HFFc6 (cell line): Measurements from ENCODE around the gene CTNND2. TPM values are rescaled to one million over a fixed set of nuclear protein-coding genes. Genes with fewer than 3 reads are reported as not detected.

Experiments
- DNase-seq: peaks from one replicate; pipeline ENCODE4 v3.0.0-alpha.2; 2018
- H3K27ac Mint-ChIP-seq: 2 replicates; pipeline ENCODE4 v1.8.0; 2020; ENCODE audit warnings: mild to moderate bottlenecking, mixed read lengths
- H3K27me3 Mint-ChIP-seq: 2 replicates; pipeline ENCODE4 v1.8.0; 2021; ENCODE audit warnings: mild to moderate bottlenecking, moderate library complexity, mixed read lengths; ENCODE audit not compliant: insufficient read depth
- H3K36me3 Mint-ChIP-seq: 2 replicates; pipeline ENCODE4 v1.8.0; 2021; ENCODE audit warnings: low read depth, mixed read lengths
- H3K4me1 Mint-ChIP-seq: 2 replicates; pipeline ENCODE4 v1.8.0; 2020; ENCODE audit warnings: low read depth, mixed read lengths
- H3K4me3 Mint-ChIP-seq: 2 replicates; pipeline ENCODE4 v1.8.0; 2020; ENCODE audit warnings: mild to moderate bottlenecking, moderate library complexity, mixed read lengths
- H3K9me3 Mint-ChIP-seq: 2 replicates; pipeline ENCODE4 v1.8.0; 2020; ENCODE audit warnings: mild to moderate bottlenecking, mixed read lengths
- total RNA-seq, 6 experiments: library from RNA; stranded (reverse); fragmentation: NEBNext Ultra II Directional; extraction: Animal tissue kit (Norgen Biotek cat#: 25700); gene quantifications; 2 replicates in 1 of 6; 3 replicates in 5 of 6; pipeline ENCODE4 v1.2.3, GENCODE V29; 2021
- TF ChIP-seq, protein P1 (sequence below): fragments of 200-600 bp; sonication (generic); IDR thresholded peaks from 2 replicates; pipeline ENCODE4 v1.5.0; 2021; ENCODE audit warnings: antibody characterized with exemption, mild to moderate bottlenecking

The CTNND2 gene
- total RNA-seq, 6 experiments from 2014 or later, result not detected

DNA sequence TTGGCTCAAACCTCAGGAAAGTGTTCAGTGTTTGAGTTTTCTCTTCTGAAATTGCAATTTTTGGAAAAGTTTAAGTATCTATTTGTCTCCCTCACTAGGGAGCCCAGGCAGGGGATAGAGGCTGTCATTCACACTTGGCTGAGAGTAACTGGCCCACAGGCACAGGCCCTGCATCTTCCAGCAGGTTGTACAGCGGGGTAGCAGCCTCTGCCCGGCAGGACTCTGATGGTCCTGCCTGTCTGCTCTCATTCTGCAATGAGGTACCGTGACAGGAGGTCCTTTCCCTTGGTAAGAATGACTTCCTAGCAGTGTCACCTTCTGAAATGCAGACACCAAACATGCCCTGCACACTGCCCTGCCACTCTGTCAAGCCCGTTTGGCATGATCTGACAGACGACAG lies 860.4 kb downstream of the CTNND2 start:
- H3K9me3 Mint-ChIP-seq, result no peaks in the 10 kb centered on the region
- H3K27me3 Mint-ChIP-seq, result peaks cover 15% of the 10 kb centered on the region
- H3K27ac Mint-ChIP-seq, result no peak overlapping the region

DNA sequence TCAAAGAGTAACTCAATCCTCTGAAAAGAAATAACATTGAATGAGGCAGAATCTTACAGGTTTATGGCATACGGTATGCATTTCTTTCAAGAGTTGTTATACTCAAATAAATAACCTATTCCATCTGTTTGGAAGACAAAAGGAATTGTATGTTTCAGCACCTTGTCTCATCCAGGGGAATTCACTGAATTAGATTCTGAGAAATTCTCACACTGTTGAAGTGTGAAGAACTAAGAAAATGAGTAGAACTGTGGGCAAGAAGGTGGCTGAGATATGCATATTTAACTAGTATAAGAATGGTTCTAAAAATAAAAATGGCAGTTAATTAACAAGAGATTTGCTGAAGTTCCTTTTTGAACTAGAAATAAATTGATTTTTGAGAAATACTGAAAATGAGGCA lies 863.9 kb downstream of the CTNND2 start:
- TF ChIP-seq, protein P1, sequence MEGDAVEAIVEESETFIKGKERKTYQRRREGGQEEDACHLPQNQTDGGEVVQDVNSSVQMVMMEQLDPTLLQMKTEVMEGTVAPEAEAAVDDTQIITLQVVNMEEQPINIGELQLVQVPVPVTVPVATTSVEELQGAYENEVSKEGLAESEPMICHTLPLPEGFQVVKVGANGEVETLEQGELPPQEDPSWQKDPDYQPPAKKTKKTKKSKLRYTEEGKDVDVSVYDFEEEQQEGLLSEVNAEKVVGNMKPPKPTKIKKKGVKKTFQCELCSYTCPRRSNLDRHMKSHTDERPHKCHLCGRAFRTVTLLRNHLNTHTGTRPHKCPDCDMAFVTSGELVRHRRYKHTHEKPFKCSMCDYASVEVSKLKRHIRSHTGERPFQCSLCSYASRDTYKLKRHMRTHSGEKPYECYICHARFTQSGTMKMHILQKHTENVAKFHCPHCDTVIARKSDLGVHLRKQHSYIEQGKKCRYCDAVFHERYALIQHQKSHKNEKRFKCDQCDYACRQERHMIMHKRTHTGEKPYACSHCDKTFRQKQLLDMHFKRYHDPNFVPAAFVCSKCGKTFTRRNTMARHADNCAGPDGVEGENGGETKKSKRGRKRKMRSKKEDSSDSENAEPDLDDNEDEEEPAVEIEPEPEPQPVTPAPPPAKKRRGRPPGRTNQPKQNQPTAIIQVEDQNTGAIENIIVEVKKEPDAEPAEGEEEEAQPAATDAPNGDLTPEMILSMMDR, result no peak
- H3K36me3 Mint-ChIP-seq, result no peaks in the 10 kb centered on the region
- no peaks in the 10 kb centered on the region for H3K4me1 Mint-ChIP-seq
- H3K9me3 Mint-ChIP-seq, result no peaks in the 10 kb centered on the region
- peaks cover 10% of the 10 kb centered on the region for H3K27me3 Mint-ChIP-seq
- no peak overlapping the region for H3K27ac Mint-ChIP-seq
- H3K4me3 Mint-ChIP-seq, result no peak overlapping the region
- no peak for DNase-seq

More for the DNA sequence above, 860.4 kb downstream of the CTNND2 start:
- TF ChIP-seq, protein P1, result no peak
- H3K4me3 Mint-ChIP-seq, result no peak overlapping the region
- no peaks in the 10 kb centered on the region for H3K4me1 Mint-ChIP-seq
- H3K36me3 Mint-ChIP-seq, result no peaks in the 10 kb centered on the region
- DNase-seq, result no peak

DNA sequence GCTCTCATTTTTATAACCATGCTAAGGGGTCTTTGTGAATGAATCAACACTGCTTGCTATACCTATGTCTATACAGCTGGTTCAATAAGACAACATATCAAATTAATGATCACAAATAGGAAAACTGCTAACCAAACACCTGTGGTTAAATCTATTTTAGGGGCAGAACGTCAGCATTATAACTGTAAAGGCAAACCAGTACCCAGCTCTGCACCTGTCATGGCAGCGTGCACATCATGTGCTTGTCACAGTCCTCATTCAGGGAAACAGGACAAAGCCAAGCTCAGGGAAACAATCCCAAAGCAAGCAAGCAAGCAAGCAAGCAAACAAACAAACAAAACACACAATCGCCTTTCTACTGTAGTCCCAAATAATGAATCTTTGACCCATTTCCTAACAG lies 865.5 kb downstream of the CTNND2 start:
- H3K27ac Mint-ChIP-seq, result no peak overlapping the region
- H3K36me3 Mint-ChIP-seq, result no peaks in the 10 kb centered on the region
- no peaks in the 10 kb centered on the region for H3K4me1 Mint-ChIP-seq
- TF ChIP-seq, protein P1, result no peak
- peaks cover 11% of the 10 kb centered on the region for H3K27me3 Mint-ChIP-seq
- H3K9me3 Mint-ChIP-seq, result no peaks in the 10 kb centered on the region
- no peak for DNase-seq
- H3K4me3 Mint-ChIP-seq, result no peak overlapping the region

DNA sequence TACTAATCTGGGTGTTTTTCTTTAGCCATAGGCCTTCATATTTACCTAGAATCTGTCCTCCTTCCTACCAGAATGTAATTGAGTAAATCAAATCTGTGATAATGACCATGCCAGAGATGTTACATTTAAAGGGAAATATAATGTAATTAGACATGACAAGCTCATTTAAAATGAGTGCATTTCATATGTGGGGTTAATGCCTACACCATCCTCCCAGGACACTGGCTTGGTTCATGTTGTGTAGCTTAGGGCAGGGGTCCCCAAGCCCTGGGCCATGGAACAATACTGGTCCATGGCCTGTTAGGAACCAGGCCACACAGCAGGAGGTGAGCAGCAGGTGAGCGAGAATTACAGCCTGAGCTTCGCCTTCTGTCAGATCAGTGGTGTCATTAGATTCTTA lies 866.3 kb downstream of the CTNND2 start:
- DNase-seq, result no peak

DNA sequence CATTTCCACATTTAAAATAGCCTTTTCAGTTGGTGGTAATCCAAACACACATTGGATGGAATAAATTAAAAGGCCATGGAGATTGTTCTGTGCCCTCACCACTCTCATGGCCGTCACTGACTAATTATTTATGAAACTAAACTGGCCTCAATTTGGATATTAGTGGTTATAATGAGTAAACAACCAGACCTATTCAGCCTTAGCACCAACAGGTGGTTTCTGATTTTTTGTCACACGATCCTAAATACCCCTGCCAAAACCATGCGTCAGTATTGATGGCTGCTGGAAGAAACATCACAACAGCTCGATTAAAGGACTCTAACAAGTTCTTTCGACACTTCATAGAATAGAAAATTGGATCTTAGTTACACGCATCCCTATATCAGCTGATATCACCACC lies 867.2 kb downstream of the CTNND2 start:
- Mint-ChIP-seq H3K36me3 (no peaks in the 10 kb centered on the region), H3K4me3 (no peak overlapping the region), H3K27me3 (peaks cover 11% of the 10 kb centered on the region), H3K4me1 (no peaks in the 10 kb centered on the region), H3K9me3 (no peaks in the 10 kb centered on the region), H3K27ac (no peak overlapping the region)
- TF ChIP-seq, protein P1, result no peak
- no peak for DNase-seq

More for the DNA sequence above, 866.3 kb downstream of the CTNND2 start:
- no peak overlapping the region for H3K27ac Mint-ChIP-seq
- no peaks in the 10 kb centered on the region for H3K9me3 Mint-ChIP-seq
- peaks cover 11% of the 10 kb centered on the region for H3K27me3 Mint-ChIP-seq
- H3K4me3 Mint-ChIP-seq, result no peak overlapping the region
- no peaks in the 10 kb centered on the region for H3K4me1 Mint-ChIP-seq
- H3K36me3 Mint-ChIP-seq, result no peaks in the 10 kb centered on the region
- TF ChIP-seq, protein P1, result no peak

DNA sequence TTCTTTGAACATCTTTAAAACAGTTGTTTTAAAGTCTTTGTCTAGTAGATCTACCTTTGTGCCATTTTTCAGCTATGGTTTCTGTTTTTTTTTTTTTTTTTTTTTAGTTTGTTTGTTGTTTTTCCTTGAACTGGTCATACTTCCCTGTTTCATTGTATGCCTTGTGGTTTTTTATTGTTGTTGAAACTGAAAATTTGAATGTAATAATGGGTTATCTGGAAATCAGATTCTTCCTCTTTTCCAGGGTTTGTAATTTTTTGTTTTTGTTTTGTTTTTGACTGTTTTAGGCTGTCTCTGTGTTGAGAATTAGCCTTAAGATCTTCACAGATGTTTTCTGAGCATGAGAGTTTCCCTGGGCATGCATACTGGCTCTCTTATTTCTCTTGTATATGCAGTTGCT lies 873.6 kb downstream of the CTNND2 start:
- no peak overlapping the region for H3K4me3 Mint-ChIP-seq
- peaks cover 14% of the 10 kb centered on the region for H3K9me3 Mint-ChIP-seq
- peaks cover 4% of the 10 kb centered on the region; the same call in 1 of the 2 replicates for H3K36me3 Mint-ChIP-seq
- H3K27ac Mint-ChIP-seq, result no peak overlapping the region
- TF ChIP-seq, protein P1, result no peak
- no peaks in the 10 kb centered on the region for H3K4me1 Mint-ChIP-seq
- peaks cover 5% of the 10 kb centered on the region for H3K27me3 Mint-ChIP-seq
- no peak for DNase-seq
